ENCODE data around the gene AMZ1.

AMZ1 gene, protein sequence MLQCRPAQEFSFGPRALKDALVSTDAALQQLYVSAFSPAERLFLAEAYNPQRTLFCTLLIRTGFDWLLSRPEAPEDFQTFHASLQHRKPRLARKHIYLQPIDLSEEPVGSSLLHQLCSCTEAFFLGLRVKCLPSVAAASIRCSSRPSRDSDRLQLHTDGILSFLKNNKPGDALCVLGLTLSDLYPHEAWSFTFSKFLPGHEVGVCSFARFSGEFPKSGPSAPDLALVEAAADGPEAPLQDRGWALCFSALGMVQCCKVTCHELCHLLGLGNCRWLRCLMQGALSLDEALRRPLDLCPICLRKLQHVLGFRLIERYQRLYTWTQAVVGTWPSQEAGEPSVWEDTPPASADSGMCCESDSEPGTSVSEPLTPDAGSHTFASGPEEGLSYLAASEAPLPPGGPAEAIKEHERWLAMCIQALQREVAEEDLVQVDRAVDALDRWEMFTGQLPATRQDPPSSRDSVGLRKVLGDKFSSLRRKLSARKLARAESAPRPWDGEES

DNA sequence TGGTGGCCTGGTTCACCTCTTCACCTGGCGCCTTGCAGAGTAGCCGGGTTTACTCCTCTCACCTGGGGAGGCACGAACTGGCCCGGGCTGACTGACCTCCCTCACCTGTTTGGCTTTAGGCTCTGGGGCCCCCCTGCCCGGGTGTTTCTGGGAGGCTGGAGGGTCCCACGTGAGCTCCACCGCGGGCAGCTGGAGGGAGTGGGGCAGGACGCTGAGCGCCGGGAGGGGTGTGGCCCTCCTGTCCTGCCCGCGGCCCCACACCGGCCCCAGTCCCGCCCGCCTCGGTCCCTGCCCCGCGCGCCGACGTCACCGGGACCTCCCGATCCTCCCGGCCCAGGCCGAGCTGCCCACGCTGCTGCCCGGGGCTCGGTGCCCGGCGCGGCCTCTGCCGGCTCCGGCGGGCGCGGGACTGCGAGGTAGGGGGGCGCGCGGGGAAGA lies at the start of gene AMZ1:
TSS of gene AMZ1 (plus strand) at position 322 of the 438 bp plus-strand sequence. CDS start 12,250 bp downstream, outside the sequence.
- Histone ChIP-seq H3K9me3 (no peaks in the 10 kb centered on the region), H3K4me2 (peak within 1 kb of the TSS; percentile 79), H3K27me3 (peaks cover 60% of the 10 kb centered on the region), H3K4me1 (peaks cover 44% of the 10 kb centered on the region), H3K27ac (no peak within 1 kb of the TSS), H3K4me3 (peak within 1 kb of the TSS; percentile 53), H3K36me3 (no peaks in the 10 kb centered on the region), H4K20me1 (peaks cover 20% of the 10 kb centered on the region; the same call in 1 of the 2 replicates), H3K9ac (no peak within 1 kb of the TSS)
- TF ChIP-seq Cebpa-rat (IDR thresholded peaks at IDR 0.05) = no peak

DNA sequence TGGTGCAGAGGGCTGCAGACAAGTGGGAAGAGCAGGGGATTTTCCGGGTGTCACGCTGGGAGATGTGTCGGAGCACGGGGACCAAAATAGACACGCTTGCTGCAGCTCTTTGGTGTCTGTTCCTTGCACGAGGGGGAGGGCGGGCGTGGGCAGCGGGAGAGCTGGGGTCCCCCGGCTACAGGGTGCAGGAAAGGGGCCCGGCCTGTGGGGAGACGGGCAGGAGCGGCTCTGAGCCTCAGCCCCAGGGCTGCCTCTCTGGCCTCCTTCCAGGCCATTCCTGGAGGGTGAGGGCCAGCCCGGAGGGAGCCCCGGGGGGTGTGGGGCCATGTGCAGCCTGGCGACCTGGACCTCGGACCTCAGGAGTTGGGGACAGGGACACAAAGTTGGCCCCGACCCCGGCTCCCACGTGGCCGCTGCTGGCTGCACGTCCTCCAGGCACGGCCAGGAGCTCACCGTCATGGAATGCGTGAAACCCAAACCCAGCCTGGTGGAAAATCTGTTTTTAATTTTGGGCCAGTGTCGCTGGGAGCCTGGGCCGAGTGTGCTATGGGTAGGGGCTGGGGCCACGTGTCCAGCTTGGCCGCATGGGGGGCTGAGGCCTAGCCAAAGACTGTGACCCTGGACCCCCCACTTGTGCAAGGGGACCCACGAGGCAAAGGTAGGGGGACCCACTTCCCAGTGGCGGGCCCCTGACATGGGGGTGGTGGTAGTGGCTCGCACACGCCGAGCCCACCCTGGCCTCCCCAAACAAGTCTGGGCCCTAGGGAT lies 49.6 kb upstream of the AMZ1 start:
- H3K27me3 ChIP-seq = no peaks in the 10 kb centered on the region
- peak overlapping the region; percentile 97 for H3K4me2 ChIP-seq
- peaks cover 95% of the 10 kb centered on the region for H4K20me1 ChIP-seq
- no peaks in the 10 kb centered on the region for H3K9me3 ChIP-seq
- H3K36me3 ChIP-seq = peaks cover 50% of the 10 kb centered on the region
- no peak for TF ChIP-seq Cebpa-rat (IDR thresholded peaks at IDR 0.05)
- H3K9ac ChIP-seq = peak overlapping the region; percentile 81
- peak overlapping the region; percentile 97 for H3K27ac ChIP-seq
- peaks cover 100% of the 10 kb centered on the region for H3K4me1 ChIP-seq
- H3K4me3 ChIP-seq = peak overlapping the region; percentile 59

DNA sequence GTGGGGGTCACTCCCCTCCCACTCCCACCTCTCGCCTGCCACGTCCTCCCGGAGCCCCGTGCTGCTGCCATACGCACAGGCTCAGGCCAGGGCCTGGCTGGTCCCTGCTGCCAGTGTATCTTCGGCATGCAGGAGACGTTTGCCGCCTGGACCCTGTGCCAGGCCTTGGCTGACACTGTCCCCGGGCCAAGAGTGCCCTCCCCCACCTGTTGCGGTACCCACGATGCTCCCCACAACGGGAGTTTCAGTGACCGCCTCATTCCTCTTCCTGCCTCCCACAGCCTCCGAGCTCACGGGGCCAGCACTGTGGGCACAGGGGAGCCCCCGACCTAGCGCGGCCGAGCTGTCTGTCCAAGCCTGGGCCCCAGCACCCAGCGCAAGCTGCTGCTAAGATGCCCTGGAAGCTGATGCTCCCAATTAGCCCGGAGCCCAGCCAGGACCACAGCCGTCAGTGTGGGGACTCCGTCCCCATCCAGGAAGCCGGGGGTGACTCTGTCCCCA lies 48.8 kb upstream of the AMZ1 start:
- peaks cover 100% of the 10 kb centered on the region for H3K4me1 ChIP-seq

DNA sequence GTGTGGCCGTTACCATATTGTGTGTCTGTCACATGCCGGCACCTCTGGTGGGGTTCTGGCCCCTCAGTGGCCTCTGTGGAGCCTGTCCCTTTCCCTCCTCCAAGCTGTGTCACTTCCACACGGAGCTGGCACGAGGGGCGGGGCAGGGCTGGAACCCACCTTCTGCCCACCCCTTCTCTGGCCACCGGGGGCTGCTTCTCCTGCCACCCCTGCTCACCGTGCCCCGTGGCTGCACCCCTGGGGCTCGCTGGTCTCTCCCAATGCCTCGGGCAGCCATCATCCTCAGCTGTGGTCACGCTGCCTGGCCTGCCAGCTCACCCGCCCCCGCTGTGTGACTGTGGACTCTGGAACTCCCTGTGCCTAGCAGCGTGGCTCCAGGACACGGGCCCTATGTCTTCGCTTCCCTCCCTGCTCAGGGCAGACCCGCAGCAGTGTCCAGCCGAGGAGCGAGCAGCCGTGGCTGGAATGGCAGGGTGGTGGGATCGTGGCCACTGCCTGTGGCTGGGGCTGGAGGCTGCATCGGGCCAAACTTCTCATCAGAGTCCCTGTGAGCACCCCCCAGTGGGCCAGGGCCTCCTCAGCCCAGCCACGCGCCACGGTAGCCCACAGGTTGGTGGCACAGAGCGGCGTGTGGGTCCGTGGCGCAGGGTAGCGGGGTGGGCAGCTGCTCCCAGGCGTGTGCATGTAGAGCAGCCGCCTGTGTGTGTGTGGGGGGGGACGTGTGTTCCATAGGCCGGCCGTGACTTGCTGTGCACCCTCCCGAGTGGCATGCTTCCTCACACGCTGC lies 48.1 kb upstream of the AMZ1 start:
- peak overlapping the region; percentile 58 for H3K4me3 ChIP-seq
- H3K36me3 ChIP-seq = peaks cover 47% of the 10 kb centered on the region
- peak overlapping the region; percentile 97 for H3K27ac ChIP-seq
- TF ChIP-seq Cebpa-rat (IDR thresholded peaks at IDR 0.05) = no peak
- peaks cover 100% of the 10 kb centered on the region for H3K4me1 ChIP-seq
- no peaks in the 10 kb centered on the region for H3K9me3 ChIP-seq
- peak overlapping the region; percentile 81 for H3K9ac ChIP-seq
- peaks cover 95% of the 10 kb centered on the region for H4K20me1 ChIP-seq
- H3K27me3 ChIP-seq = no peaks in the 10 kb centered on the region
- peak overlapping the region; percentile 97 for H3K4me2 ChIP-seq

More for the DNA sequence above, 48.8 kb upstream of the AMZ1 start:
- no peaks in the 10 kb centered on the region for H3K9me3 ChIP-seq
- H3K36me3 ChIP-seq = peaks cover 52% of the 10 kb centered on the region
- no peak for TF ChIP-seq Cebpa-rat (IDR thresholded peaks at IDR 0.05)
- peak overlapping the region; percentile 97 for H3K4me2 ChIP-seq
- H4K20me1 ChIP-seq = peaks cover 95% of the 10 kb centered on the region
- no peaks in the 10 kb centered on the region for H3K27me3 ChIP-seq
- H3K4me3 ChIP-seq = peak overlapping the region; percentile 58; the same call in 1 of the 2 replicates
- H3K9ac ChIP-seq = peak overlapping the region; percentile 81
- peak overlapping the region; percentile 97 for H3K27ac ChIP-seq

DNA sequence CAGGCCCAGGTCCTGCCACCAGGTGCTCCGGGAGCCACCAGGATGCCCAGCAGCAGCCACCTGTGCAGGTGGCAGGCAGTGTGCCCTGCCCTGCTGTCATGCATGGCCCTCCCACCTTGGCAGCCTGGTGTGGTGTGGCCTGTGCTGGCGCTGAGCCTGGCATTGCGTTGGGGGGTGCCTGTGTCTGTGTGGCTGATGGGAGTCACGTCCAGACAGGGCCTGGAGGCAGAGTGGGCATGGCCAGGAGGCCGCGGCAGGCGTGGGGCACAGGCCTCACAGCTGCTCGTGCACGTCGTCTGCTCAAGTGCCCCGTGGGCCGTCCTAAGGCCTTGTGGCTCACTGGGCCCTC lies 47.5 kb upstream of the AMZ1 start:
- Histone ChIP-seq H3K9me3 (no peaks in the 10 kb centered on the region), H3K27me3 (no peaks in the 10 kb centered on the region), H3K9ac (peak overlapping the region; percentile 81), H3K27ac (peak overlapping the region; percentile 97), H3K4me3 (peak overlapping the region; percentile 58), H4K20me1 (peaks cover 95% of the 10 kb centered on the region), H3K4me1 (peaks cover 100% of the 10 kb centered on the region), H3K4me2 (peak overlapping the region; percentile 97), H3K36me3 (peaks cover 41% of the 10 kb centered on the region)
- TF ChIP-seq Cebpa-rat (IDR thresholded peaks at IDR 0.05) = no peak

DNA sequence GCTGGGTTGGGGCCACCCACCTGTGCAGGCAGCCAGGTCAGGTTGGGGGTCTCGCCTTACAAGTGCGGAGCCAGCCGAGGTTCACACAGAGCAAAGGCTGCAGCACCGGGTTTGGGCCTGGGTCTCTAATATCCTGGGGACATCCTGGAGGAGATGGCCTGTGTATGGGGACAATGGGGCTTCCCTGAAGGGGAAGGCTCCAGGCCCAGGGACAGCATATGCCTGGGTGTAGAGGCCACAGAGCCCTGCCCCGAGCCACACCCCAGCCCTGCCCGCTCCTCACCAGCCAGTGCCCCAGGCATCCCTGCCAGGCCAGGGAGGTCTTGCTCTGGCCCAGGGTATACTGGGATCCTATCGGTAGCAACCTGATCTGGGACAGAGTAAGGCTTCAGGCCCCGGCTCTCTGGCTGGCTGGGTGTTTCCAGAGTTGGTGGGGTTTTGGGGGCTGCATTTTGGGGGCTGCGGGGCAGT lies 47.1 kb upstream of the AMZ1 start:
- TF ChIP-seq Cebpa-rat (IDR thresholded peaks at IDR 0.05) = no peak
- Histone ChIP-seq H3K4me1 (peaks cover 100% of the 10 kb centered on the region), H3K4me2 (peak overlapping the region; percentile 97), H4K20me1 (peaks cover 95% of the 10 kb centered on the region), H3K9ac (peak overlapping the region; percentile 81), H3K27ac (peak overlapping the region; percentile 97), H3K27me3 (no peaks in the 10 kb centered on the region), H3K4me3 (peak overlapping the region; percentile 58), H3K36me3 (peaks cover 37% of the 10 kb centered on the region), H3K9me3 (no peaks in the 10 kb centered on the region)

DNA sequence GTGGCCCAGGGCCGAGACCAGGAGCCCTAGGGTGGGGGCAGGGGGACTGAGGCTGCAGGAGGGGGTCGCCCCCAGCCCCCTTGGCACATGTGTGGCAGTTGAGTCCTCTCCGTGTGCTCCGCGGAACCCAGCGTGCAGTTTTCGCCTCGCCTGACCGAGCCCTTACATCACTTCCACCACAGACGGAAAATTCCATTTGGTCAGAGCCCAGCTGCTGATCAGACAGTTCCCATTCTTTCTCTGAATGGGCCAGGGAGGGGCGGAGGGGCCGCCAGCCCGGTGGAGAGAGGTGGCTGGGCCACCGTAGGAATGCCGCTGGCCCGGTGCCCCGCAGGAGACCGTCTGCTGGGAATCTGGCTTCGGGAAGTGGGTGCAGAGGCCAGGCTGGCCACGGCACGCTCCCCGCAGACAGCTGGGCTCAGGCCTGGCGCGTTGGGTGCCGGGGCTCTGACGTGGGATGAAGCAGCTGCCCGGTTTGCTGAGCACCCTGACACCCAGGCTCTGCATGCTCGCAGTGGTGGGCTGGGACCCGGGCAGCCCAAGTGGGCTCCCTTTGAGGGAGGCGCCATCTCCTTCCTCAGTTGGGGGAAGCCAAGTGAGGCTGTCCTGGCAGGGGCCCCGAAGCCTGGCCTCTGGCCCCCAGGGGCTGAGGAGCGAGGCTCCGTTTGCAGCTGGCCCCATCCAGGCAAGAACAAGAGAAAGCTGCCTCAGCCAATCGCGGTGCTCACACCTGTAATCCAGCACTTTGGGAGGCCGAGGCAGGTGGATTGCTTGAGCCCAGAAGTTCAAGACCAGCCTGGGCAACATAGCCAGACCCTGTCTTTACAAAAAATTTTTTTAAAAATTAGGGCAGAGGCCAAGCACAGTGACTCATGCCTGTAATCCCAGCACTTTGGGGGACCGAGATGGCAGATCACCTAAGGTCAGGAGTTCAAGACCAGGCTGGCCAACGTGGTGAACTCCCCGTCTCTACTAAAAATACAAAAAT lies 46.3 kb upstream of the AMZ1 start:
- no peaks in the 10 kb centered on the region for H3K9me3 ChIP-seq
- peak overlapping the region; percentile 81 for H3K9ac ChIP-seq
- H3K4me1 ChIP-seq = peaks cover 100% of the 10 kb centered on the region
- TF ChIP-seq Cebpa-rat (IDR thresholded peaks at IDR 0.05) = peak; percentile 70; the same call in 1 of the 2 replicates
- H3K4me3 ChIP-seq = peak overlapping the region; percentile 58
- H3K4me2 ChIP-seq = peak overlapping the region; percentile 97
- no peaks in the 10 kb centered on the region for H3K27me3 ChIP-seq
- H3K27ac ChIP-seq = peak overlapping the region; percentile 97
- peaks cover 95% of the 10 kb centered on the region for H4K20me1 ChIP-seq
- H3K36me3 ChIP-seq = peaks cover 35% of the 10 kb centered on the region

Data from BLaER1 (cell line).